Stimulated activated CD8-positive, alpha-beta memory T cell treated with anti-CD3 and anti-CD28 coated beads, Interleukin-4, amount 100 ng/mL, for 1 hour (primary cell): ENCODE results near the gene HMX1.

Experiments
- DNase-seq, 2 donors: peaks; one replicate each; pipeline ENCODE4 v3.0.0-alpha.2; 2020; ENCODE audit warnings: low read depth in 2 of 2, low spot score in 1 of 2

The HMX1 gene

GRCh38 chr4:8893227-8893623 is 21.6 kb upstream of the HMX1 start:
- no peak for DNase-seq

DNA sequence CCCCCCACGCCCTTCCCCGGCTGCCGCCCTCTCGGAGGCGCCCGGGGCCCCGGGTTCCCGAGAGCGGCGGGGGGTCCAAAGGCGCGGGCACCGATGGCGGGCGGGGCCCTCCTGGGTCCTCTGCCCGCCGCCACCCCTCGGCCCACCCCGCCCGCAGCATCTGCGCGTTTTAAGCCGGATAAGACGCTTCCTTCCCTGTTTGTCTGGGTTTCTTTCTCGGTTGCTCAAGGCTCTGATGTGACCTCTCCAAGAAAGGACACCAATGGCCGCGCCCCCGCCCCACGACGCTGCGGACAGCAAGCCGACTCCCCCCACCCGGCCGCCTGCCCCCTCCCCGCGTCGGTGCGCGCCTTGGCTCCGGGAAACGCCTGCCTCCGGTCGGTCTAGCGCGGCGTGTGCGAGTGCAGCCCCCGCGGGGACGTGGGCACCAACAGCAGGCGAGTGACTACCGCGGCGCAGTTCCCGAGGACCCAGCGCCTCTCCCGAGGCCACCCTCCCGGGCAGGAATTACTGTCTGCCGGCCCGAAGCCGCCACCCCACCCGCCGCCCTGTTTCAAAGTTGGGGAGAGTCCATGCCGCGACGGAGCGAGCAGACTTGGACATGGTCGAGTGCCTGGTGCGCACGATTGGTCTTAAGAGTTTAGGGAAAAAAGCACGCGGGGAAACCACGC is 21.1 kb upstream of the HMX1 start:
- DNase-seq, result no peak

GRCh38 chr4:8891646-8892555 is 20.3 kb upstream of the HMX1 start:
- DNase-seq, result no peak

DNA sequence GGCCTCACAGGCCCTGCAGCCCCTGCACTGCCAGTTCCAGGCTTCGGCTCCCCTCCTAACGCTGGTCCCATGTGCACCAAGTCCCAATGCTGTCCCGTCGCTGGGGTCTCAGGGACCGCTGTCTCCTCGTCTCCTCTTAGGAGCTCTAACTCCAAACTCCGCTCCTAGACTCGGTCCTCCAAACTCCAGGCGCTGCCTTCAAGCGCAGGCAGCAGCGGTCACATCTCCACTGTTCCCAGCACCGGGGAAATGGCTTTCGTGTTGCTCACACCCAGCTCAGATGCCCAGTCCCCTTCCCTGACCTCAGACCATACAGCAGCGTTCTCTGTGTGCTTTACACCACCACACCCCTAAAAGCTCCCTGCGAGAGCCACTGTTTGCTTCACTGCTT is 19.6 kb upstream of the HMX1 start:
- no peak for DNase-seq

GRCh38 chr4:8888856-8889255 is 17.2 kb upstream of the HMX1 start:
- no peak for DNase-seq

- DNase-seq, result no peak
These were observed 15.2 kb upstream of the HMX1 start for GRCh38 chr4:8886612-8887406.

- no peak for DNase-seq
These were observed 10.6 kb upstream of the HMX1 start for GRCh38 chr4:8882239-8882638.

DNA sequence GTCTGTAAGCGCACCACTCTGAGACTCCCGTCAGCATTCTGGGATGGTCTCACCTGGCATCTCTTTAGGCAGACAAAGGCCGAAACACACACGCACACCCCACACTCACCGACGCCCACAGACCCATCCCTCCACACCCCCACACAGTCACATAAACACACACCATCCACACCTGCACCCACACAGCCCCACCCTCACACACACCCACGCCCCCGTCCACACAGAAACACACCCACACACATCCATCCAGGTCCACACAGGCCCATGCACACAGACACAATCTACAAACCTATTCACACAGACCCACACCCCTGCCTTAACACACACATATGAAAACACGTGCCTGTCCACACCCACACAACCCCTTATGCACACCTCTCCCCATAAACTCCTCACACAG is 9.2 kb upstream of the HMX1 start:
- no peak for DNase-seq

DNA sequence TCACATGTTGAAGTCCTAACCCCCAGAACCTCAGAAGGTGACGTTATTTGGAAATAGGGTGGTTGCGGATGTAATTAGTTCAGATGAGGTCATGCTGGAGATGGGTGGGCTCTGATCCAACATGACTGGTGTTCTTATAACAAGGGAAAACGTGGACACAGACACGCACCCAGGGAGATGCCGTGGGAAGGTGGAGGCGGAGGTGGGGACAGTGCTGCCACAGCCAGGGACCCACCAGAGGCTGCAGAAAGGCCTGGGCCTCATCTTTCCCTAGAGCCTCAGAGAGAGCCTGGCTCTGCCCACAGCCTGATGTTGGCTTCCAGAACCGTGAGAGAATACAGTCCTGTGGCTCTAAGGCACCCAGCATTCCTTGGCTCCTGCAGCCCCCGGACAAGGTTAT is 7.9 kb upstream of the HMX1 start:
- no peak for DNase-seq

GRCh38 chr4:8878421-8878820 is 6.8 kb upstream of the HMX1 start:
- DNase-seq, result no peak

DNA sequence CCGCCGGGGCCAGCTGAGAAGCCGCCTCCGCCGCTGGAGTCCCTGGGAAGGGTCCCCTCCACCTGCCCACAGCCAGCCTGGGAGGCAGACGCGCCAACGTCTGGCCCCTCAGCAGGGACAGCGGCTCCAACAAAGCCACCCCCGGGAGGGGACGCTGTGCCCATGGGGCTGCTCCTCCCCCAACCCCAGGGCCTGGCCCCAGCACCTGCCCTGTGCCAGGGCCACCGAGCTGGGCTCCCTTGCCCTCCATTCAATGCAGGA is 6.1 kb upstream of the HMX1 start:
- no peak for DNase-seq

GRCh38 chr4:8876982-8877779 is 5.5 kb upstream of the HMX1 start:
- no peak for DNase-seq

DNA sequence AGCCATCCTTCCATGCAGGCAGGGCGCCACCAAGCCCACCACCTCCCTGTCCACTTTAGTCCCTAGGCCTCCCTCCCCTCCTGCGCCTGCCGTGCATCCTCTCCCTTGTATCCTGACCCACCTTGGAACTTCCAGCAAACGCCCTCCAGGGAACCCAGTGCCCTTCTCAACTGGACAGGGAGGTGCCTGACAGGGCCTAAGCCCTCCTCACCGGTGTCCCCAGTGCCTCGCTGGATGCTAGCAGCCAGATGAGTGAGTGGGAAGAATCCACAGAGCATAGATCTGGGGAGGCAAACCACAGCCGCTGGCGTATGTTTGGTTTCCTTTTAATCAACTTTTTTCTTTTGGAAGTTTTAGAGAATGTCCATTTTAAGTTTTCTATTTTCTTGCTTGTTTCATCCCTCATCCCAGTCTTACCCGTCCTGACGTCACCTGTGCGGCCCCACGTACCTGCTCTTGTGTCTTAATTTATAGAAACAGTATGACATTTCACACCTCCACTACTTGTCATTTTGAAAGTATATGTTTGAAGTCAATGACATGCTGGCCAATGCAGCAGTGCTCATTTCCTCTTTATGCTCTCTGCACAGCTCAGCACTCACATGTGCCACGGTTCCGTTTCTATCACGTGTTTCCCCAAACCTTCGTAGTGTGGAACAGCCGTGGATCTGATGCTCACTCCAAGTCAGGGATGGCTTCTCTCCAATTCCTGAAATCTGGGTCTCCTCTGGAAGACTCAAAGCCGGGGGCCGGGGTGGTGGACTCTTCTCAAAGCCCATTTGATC is 3.4 kb upstream of the HMX1 start:
- no peak for DNase-seq

DNA sequence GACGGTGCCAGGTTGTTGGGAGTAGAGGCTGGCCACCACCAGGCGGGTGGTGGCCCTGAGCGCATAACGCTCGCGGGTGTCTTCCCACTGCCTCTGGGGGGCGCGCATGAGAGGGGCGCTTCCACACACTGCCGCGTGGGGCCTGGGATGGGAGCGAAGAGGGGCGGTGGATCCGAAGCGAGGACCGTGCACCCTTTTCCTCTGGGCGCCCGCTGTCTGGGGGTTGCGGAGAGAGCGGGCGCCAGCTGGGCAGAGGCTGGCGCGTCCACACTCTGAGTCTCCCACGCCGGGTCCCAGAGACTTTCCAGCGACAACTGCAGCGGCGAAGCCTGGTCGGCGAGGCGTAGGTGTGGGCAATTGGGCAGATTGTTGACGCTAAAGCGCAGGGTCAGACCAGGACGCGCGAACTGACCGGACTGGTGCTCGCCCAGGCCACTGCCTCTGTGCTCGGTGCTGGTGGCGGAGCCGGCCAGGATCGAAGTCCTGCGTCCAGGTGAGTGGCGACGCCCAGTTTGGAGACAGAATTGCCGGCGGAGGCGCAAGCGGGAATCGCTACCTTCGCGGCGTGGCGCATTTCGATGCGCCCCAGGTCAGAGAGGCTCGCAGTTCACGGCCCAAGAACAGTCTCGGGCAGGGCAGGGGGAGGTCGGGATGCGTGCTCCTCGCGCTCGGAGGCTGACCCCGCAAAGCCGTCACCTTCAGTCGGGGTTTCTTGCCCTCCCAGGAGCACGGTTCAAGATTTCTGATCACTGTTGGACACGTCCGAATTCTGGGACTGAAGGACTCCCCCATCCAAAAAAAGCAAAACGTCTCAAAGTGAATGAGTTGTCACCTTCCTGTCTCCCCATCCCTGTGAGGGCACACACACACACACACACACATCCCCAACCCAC is 2.6 kb upstream of the HMX1 start:
- DNase-seq, result no peak

GRCh38 chr4:8872402-8873291 is 1.0 kb upstream of the HMX1 start:
- DNase-seq, result no peak

DNA sequence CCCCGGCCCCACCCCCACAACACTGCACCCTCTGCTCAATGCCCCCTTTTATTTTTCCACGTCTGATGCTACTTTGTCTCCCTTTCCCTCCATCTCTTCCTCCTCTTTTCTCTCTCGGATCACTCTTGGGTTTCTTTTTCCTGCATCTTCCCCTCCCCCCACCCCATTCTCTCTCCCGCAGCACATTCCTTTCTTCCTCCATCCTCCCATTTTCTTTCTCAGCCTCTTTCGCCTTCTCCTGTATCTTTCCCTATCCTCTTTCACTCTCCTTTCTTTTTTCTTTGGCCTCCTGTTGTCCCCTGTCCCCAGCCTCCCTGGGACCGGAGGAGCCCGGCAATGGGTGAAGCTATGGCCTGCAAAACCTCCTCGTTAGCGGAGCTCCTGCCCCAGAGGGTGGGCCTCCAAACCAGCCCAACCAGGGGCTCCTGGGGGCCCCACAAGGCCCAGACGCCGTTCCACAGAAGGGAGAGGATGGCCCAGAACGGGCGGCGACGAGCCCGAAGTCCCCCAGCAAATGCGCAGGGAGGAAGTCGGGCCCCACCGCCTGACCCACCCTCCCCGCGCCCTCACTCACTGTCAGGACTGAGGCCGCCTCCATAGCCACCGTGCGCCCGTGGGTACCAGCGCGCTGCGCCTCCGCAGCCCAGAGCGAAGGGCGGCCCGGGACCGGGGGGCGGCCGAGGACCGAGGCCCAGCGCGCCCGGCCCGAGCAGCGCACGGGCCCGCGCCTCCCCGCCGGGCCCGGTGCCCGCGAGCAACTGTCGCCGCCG is 807 bp downstream of the HMX1 start:
- no peak for DNase-seq

- no peak for DNase-seq
These were observed 1.6 kb downstream of the HMX1 start for GRCh38 chr4:8869898-8870646.
